ENCODE measurements around the gene VAV1.

DNA sequence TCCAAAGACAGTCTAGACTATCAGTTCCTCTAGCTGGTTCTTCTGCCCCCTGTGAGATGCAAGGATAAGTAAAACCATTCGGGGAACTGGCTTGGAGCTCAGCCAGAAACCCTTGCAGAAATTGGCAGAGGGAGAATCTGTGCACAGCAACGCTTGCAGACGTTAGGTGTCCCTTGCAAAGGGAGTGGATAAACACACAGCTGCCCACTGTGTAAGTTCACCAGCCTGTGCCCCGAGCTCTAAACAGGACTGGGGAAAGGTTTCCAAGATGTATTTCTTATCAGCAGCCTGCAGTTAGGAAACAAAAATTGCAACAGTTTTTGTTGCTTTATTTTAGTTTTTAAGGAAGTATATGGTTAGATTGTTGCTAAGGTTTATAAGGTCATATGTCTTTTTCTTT, 95.8 kb downstream of the VAV1 start:
- TF ChIP-seq, protein P1, sequence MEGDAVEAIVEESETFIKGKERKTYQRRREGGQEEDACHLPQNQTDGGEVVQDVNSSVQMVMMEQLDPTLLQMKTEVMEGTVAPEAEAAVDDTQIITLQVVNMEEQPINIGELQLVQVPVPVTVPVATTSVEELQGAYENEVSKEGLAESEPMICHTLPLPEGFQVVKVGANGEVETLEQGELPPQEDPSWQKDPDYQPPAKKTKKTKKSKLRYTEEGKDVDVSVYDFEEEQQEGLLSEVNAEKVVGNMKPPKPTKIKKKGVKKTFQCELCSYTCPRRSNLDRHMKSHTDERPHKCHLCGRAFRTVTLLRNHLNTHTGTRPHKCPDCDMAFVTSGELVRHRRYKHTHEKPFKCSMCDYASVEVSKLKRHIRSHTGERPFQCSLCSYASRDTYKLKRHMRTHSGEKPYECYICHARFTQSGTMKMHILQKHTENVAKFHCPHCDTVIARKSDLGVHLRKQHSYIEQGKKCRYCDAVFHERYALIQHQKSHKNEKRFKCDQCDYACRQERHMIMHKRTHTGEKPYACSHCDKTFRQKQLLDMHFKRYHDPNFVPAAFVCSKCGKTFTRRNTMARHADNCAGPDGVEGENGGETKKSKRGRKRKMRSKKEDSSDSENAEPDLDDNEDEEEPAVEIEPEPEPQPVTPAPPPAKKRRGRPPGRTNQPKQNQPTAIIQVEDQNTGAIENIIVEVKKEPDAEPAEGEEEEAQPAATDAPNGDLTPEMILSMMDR (IDR thresholded peaks at IDR 0.05): no peak
- no peak for TF ChIP-seq POLR2AphosphoS5 (IDR thresholded peaks at IDR 0.05; ENCODE audit: low read depth, low read length)
